ENCODE results near the gene DTL.

DTL gene

GRCh38 chr1:212037900-212038299 lies 2.4 kb downstream of the DTL start:
- no peak overlapping the region for H3K4me3 ChIP-seq (ENCODE audit: low read length)
- no peak for DNase-seq (ENCODE audit: low read depth)
- TF ChIP-seq CTCF (conservative IDR thresholded peaks at IDR 0.05; ENCODE audit: low read depth, low read length), result no peak

- no peak overlapping the region for H3K4me3 ChIP-seq (ENCODE audit: low read length)
- DNase-seq (ENCODE audit: low read depth), result no peak
- TF ChIP-seq CTCF (conservative IDR thresholded peaks at IDR 0.05; ENCODE audit: low read depth, low read length), result no peak
Observed at GRCh38 chr1:212039622-212040021, 4.1 kb downstream of the DTL start.

GRCh38 chr1:212040629-212041412 lies 5.3 kb downstream of the DTL start:
- no peak overlapping the region for H3K4me3 ChIP-seq (ENCODE audit: low read length)
- no peak for DNase-seq (ENCODE audit: low read depth)
- TF ChIP-seq CTCF (conservative IDR thresholded peaks at IDR 0.05; ENCODE audit: low read depth, low read length), result no peak

- DNase-seq (ENCODE audit: low read depth), result no peak
- H3K4me3 ChIP-seq (ENCODE audit: low read length), result no peak overlapping the region
- no peak for TF ChIP-seq CTCF (conservative IDR thresholded peaks at IDR 0.05; ENCODE audit: low read depth, low read length)
Observed at GRCh38 chr1:212042436-212042835, 6.9 kb downstream of the DTL start.

- DNase-seq (ENCODE audit: low read depth), result no peak
- no peak for TF ChIP-seq CTCF (conservative IDR thresholded peaks at IDR 0.05; ENCODE audit: low read depth, low read length)
- H3K4me3 ChIP-seq (ENCODE audit: low read length), result no peak overlapping the region
Observed at GRCh38 chr1:212044851-212045250, 9.3 kb downstream of the DTL start.

- no peak for DNase-seq (ENCODE audit: low read depth)
- TF ChIP-seq CTCF (conservative IDR thresholded peaks at IDR 0.05; ENCODE audit: low read depth, low read length), result no peak
- H3K4me3 ChIP-seq (ENCODE audit: low read length), result no peak overlapping the region
Observed at GRCh38 chr1:212045981-212046380, 10.4 kb downstream of the DTL start.

GRCh38 chr1:212053993-212054392 lies 18.4 kb downstream of the DTL start:
- no peak for DNase-seq (ENCODE audit: low read depth)
- no peak overlapping the region for H3K4me3 ChIP-seq (ENCODE audit: low read length)
- TF ChIP-seq CTCF (conservative IDR thresholded peaks at IDR 0.05; ENCODE audit: low read depth, low read length), result no peak

All from retinal pigment epithelial cell (primary cell).